ENCODE results near the gene LARP4B. TPM values are rescaled to one million over a fixed set of nuclear protein-coding genes. Genes with fewer than 3 reads are reported as not detected.

Gene LARP4B
- total RNA-seq, 1 experiment from 2014 or later = 122 TPM

GRCh38 chr10:774223-774622 is 157.3 kb downstream of the LARP4B start:
- ATAC-seq = no peak
- Histone ChIP-seq H3K79me2 (ENCODE audit: insufficient read depth, low read length) (no peaks in the 10 kb centered on the region), H2AFZ (ENCODE audit: low read depth, low read length, poor library complexity, severe bottlenecking) (no peak overlapping the region), H3K36me3 (ENCODE audit: control insufficient read depth in 1 of 2, insufficient read depth in 2 of 2, low read length in 2 of 2) (no peaks in the 10 kb centered on the region), H3K9ac (ENCODE audit: low read length) (no peak overlapping the region), H4K20me1 (ENCODE audit: insufficient read depth) (no peaks in the 10 kb centered on the region), H3K4me3 (replicated peaks in 1 of 2; ENCODE audit: low read depth in 1 of 2, low read length in 2 of 2) (no peak overlapping the region), H3K27me3 (ENCODE audit: insufficient read depth, low read length) (no peaks in the 10 kb centered on the region), H3K27ac (ENCODE audit: low read depth, low read length) (no peak overlapping the region), H3K4me1 (ENCODE audit: control insufficient read depth in 1 of 2, insufficient read depth in 2 of 2, low read length in 2 of 2) (peaks cover 5 to 15% of the 10 kb centered on the region in 2 experiments; a peak in 3 of 4 replicates), H3K9me3 (ENCODE audit: control insufficient read depth in 1 of 2, insufficient read depth in 1 of 2, low read depth in 1 of 2, low read length in 2 of 2) (peaks cover 0 to 3% of the 10 kb centered on the region in 2 experiments; a peak in 1 of 4 replicates), H3K4me2 (ENCODE audit: low read length) (no peak overlapping the region), H3K9me2 (ENCODE audit: insufficient read depth) (no peaks in the 10 kb centered on the region)
- POLR2A ChIA-PET = no interaction called here
- no peak for DNase-seq (ENCODE audit: low read depth, low spot score)
- BruUV-seq (replicated peaks) = no TSS peak
- CTCF ChIA-PET = no interaction called here
- RAD21 ChIA-PET (ENCODE audit: low non-redundant PET in 1 of 2, low total read pairs in 2 of 2, uncharacterized antibody in 2 of 2, unreplicated experiment in 2 of 2) = no interaction called here
- TF ChIP-seq JUND (IDR thresholded peaks at IDR 0.05) (no peak), EZH2phosphoT487 (IDR thresholded peaks at IDR 0.05; ENCODE audit: borderline replicate concordance) (no peak), SP1 (IDR thresholded peaks at IDR 0.05; ENCODE audit: low read depth) (no peak), SIN3A (IDR thresholded peaks at IDR 0.05; ENCODE audit: low read depth) (no peak), POLR2A (IDR thresholded peaks at IDR 0.05; ENCODE audit: borderline replicate concordance, extremely low read depth, insufficient read depth, insufficient read length) (no peak), CBX3 (IDR thresholded peaks at IDR 0.05; ENCODE audit: low read depth) (no peak)
- intact Hi-C loops (cut with micrococcal nuclease) = no loop called here

- H3K36me3 ChIP-seq (ENCODE audit: control insufficient read depth in 1 of 2, insufficient read depth in 2 of 2, low read length in 2 of 2) = no peaks in the 10 kb centered on the region
- H3K9me3 ChIP-seq (ENCODE audit: control insufficient read depth in 1 of 2, insufficient read depth in 1 of 2, low read depth in 1 of 2, low read length in 2 of 2) = peaks cover 0 to 3% of the 10 kb centered on the region in 2 experiments; a peak in 1 of 4 replicates
- H3K4me3 ChIP-seq (replicated peaks in 1 of 2; ENCODE audit: low read depth in 1 of 2, low read length in 2 of 2) = no peak overlapping the region
- CTCF ChIA-PET = no interaction called here
- no peaks in the 10 kb centered on the region for H3K27me3 ChIP-seq (ENCODE audit: insufficient read depth, low read length)
- H3K4me1 ChIP-seq (ENCODE audit: control insufficient read depth in 1 of 2, insufficient read depth in 2 of 2, low read length in 2 of 2) = peaks cover 5 to 10% of the 10 kb centered on the region in 2 experiments; a peak in 3 of 4 replicates
- H4K20me1 ChIP-seq (ENCODE audit: insufficient read depth) = no peaks in the 10 kb centered on the region
- no peak for DNase-seq (ENCODE audit: low read depth, low spot score)
- no peaks in the 10 kb centered on the region for H3K9me2 ChIP-seq (ENCODE audit: insufficient read depth)
- no peak overlapping the region for H3K4me2 ChIP-seq (ENCODE audit: low read length)
- no TSS peak for BruUV-seq (replicated peaks)
- H3K9ac ChIP-seq (ENCODE audit: low read length) = no peak overlapping the region
- POLR2A ChIA-PET = no interaction called here
- ATAC-seq = no peak
- RAD21 ChIA-PET (ENCODE audit: low non-redundant PET in 1 of 2, low total read pairs in 2 of 2, uncharacterized antibody in 2 of 2, unreplicated experiment in 2 of 2) = no interaction called here
- no peak overlapping the region for H3K27ac ChIP-seq (ENCODE audit: low read depth, low read length)
- intact Hi-C loops (cut with micrococcal nuclease) = no loop called here
- H2AFZ ChIP-seq (ENCODE audit: low read depth, low read length, poor library complexity, severe bottlenecking) = no peak overlapping the region
- no peaks in the 10 kb centered on the region for H3K79me2 ChIP-seq (ENCODE audit: insufficient read depth, low read length)
- TF ChIP-seq CTCF (IDR thresholded peaks at IDR 0.05 in 2 of 3, conservative IDR thresholded peaks at IDR 0.05 in 1 of 3; ENCODE audit: borderline replicate concordance in 1 of 3, insufficient read depth in 1 of 3, low read depth in 2 of 3, low read length in 2 of 3) = no peak
- TF ChIP-seq CBX3 (IDR thresholded peaks at IDR 0.05; ENCODE audit: low read depth) = no peak
- no peak for TF ChIP-seq POLR2A (IDR thresholded peaks at IDR 0.05; ENCODE audit: borderline replicate concordance, extremely low read depth, insufficient read depth, insufficient read length)
- no peak for TF ChIP-seq FOSL1 (IDR thresholded peaks at IDR 0.05; ENCODE audit: low read depth)
- no peak for TF ChIP-seq YY1 (IDR thresholded peaks at IDR 0.05; ENCODE audit: extremely low read depth, insufficient replicate concordance, low read depth, low read length)
- TF ChIP-seq EZH2 (IDR thresholded peaks at IDR 0.05) = no peak
- no peak for TF ChIP-seq MAX (IDR thresholded peaks at IDR 0.05)
- TF ChIP-seq POLR2AphosphoS5 (IDR thresholded peaks at IDR 0.05; ENCODE audit: low read depth, low read length) = no peak
- TF ChIP-seq ZBTB33 (IDR thresholded peaks at IDR 0.05; ENCODE audit: extremely low read depth, insufficient replicate concordance, low read length) = no peak
- no peak for TF ChIP-seq SIN3A (IDR thresholded peaks at IDR 0.05; ENCODE audit: low read depth)
- TF ChIP-seq EGR1 (IDR thresholded peaks at IDR 0.05; ENCODE audit: low read depth) = no peak
- no peak for TF ChIP-seq TCF7L2 (IDR thresholded peaks at IDR 0.05; ENCODE audit: borderline replicate concordance, extremely low read depth, insufficient read depth, insufficient read length)
- TF ChIP-seq CEBPB (IDR thresholded peaks at IDR 0.05; ENCODE audit: low read depth) = no peak
- TF ChIP-seq SRF (IDR thresholded peaks at IDR 0.05; ENCODE audit: low read depth) = no peak
- no peak for TF ChIP-seq RAD21 (IDR thresholded peaks at IDR 0.05; ENCODE audit: low read depth)
Observed at GRCh38 chr10:773562-774161, 157.8 kb downstream of the LARP4B start.

Measured in HCT116 (cell line).